K562 (cell line): ENCODE measurements around the gene KCNMB1. TPM values are rescaled to one million over a fixed set of nuclear protein-coding genes. Genes with fewer than 3 reads are reported as not detected.

Source experiments
- ATAC-seq: fragments of 200-7000 bp; cut with Tn5 transposase; 3 replicates; pipeline ENCODE4 v1.9.1; 2020; ENCODE audit warnings: moderate library complexity
- BruUV-seq: library from RNA; stranded (reverse); fragments of 400-500 nt; replicated peaks from 2 replicates; lab custom pipeline; 2021; lab: Mats Ljungman, UMichigan
- CTCF ChIA-PET: fragments of 300-600 bp; formaldehyde crosslinking; extraction: SDS; loops from one replicate; lab custom pipeline; 2021; ENCODE audit warnings: low intra/inter-chr PET ratio; lab: Yijun Ruan, JAX
- POLR2A ChIA-PET: fragments of 300-600, 350-650 bp; sonication (Branson Sonifier 250); formaldehyde crosslinking; extraction: SDS; loops from one replicate; lab custom pipeline; 2021; ENCODE audit warnings: antibody characterized with exemption, inconsistent platforms; lab: Yijun Ruan, JAX
- DNase-seq, 4 experiments: peaks; one replicate each; pipeline versions ENCODE4 v3.0.0 to v3.0.0-alpha.2; 2011 to 2018; ENCODE audit warnings: low spot score in 3 of 4, mixed read lengths in 3 of 4; ENCODE audit errors: extremely low read depth in 1 of 4
- FAIRE-seq: peaks from 2 replicates; lab custom pipeline; 2011; peaks lifted over from hg19 to GRCh38; lab: Jason Lieb, UNC
- H2AFZ ChIP-seq: 2 replicates; pipeline ENCODE4 v1.6.0; 2011; ENCODE audit warnings: low read depth, low read length, control low read depth, inconsistent platforms
- H3K27ac ChIP-seq: fragments of 200-600 bp; 3 replicates; pipeline ENCODE4 v1.8.0; 2011; ENCODE audit warnings: low read depth, mild to moderate bottlenecking, control low read depth, inconsistent platforms, low read length, moderate library complexity, mixed read lengths; ENCODE audit errors: extremely low read depth
- H3K27me3 ChIP-seq, 2 experiments: fragments of 300-600 bp in 1 of 2; 2 replicates in 1 of 2; 3 replicates in 1 of 2; pipeline versions ENCODE4 v1.6.0 to v1.8.0; 2011; ENCODE audit warnings: inconsistent platforms in 2 of 2, low read length in 2 of 2, mild to moderate bottlenecking in 1 of 2, mixed read lengths in 1 of 2, moderate library complexity in 1 of 2; ENCODE audit not compliant: control insufficient read depth in 2 of 2, insufficient read depth in 2 of 2
- H3K36me3 ChIP-seq: fragments of 300-600 bp; 3 replicates; pipeline ENCODE4 v1.8.0; 2011; ENCODE audit warnings: mild to moderate bottlenecking, low read length, inconsistent platforms; ENCODE audit not compliant: control insufficient read depth, insufficient read depth
- H3K4me1 ChIP-seq, 2 experiments: fragments of 200-600 bp in 1 of 2; replicated peaks in 1 of 2; 2 replicates in 1 of 2; 3 replicates in 1 of 2; pipeline versions ENCODE4 v1.5.1 to v1.8.0; 2011; ENCODE audit warnings: inconsistent platforms in 2 of 2, low read length in 2 of 2, mild to moderate bottlenecking in 1 of 2, mixed read lengths in 1 of 2, moderate library complexity in 1 of 2; ENCODE audit not compliant: control insufficient read depth in 2 of 2, insufficient read depth in 2 of 2
- H3K4me2 ChIP-seq: 2 replicates; pipeline ENCODE4 v1.6.1; 2011; ENCODE audit warnings: low read length, control low read depth, inconsistent platforms, mixed read lengths; ENCODE audit not compliant: insufficient read depth
- H3K4me3 ChIP-seq: fragments of 200-600 bp; sonication (generic), shearing (Covaris generic); 2 replicates; pipeline ENCODE4 v1.5.1; 2016; ENCODE audit warnings: control low read depth, inconsistent platforms
- H3K79me2 ChIP-seq: fragments of 200-600 bp; 3 replicates; pipeline ENCODE4 v1.8.0; 2011; ENCODE audit warnings: low read length, inconsistent platforms; ENCODE audit not compliant: control insufficient read depth, insufficient read depth
- H3K9ac ChIP-seq, 2 experiments: 2 replicates each; pipeline versions ENCODE4 v1.6.0 to v1.6.1; 2011; ENCODE audit warnings: low read depth in 2 of 2, low read length in 2 of 2, control low read depth in 1 of 2, inconsistent platforms in 1 of 2, mild to moderate bottlenecking in 1 of 2, mixed read lengths in 1 of 2; ENCODE audit not compliant: insufficient read depth in 1 of 2
- H3K9me1 ChIP-seq: one replicate; pipeline ENCODE4 v1.6.0; 2011; ENCODE audit warnings: inconsistent platforms, mild to moderate bottlenecking, low read length, moderate library complexity; ENCODE audit not compliant: control insufficient read depth, insufficient read depth
- H3K9me3 ChIP-seq: replicated peaks from 2 replicates; pipeline ENCODE4 v1.5.1; 2011; ENCODE audit warnings: low read depth, low read length, inconsistent platforms; ENCODE audit not compliant: control insufficient read depth, insufficient read depth
- H4K20me1 ChIP-seq: replicated peaks from 2 replicates; pipeline ENCODE4 v1.6.1; 2011; ENCODE audit warnings: low read length, inconsistent platforms, mixed read lengths; ENCODE audit not compliant: control insufficient read depth, insufficient read depth
- CCAR2 ChIP-seq: fragments of 200-400 bp; formaldehyde crosslinking; IDR thresholded peaks from 2 replicates; pipeline ENCODE4 v1.6.1; 2017; ENCODE audit warnings: mild to moderate bottlenecking, low read depth, low read length
- CEBPB ChIP-seq: fragments of 450-650 bp; IDR thresholded peaks from 2 replicates; pipeline ENCODE4 v1.6.1; 2016; ENCODE audit warnings: missing genetic modification characterization, missing compliant biosample characterization
- CTCFL ChIP-seq: IDR thresholded peaks from 2 replicates; pipeline ENCODE4 v1.6.1; 2011; ENCODE audit warnings: borderline replicate concordance, low read depth, mild to moderate bottlenecking, moderate library complexity, low read length; ENCODE audit not compliant: insufficient read depth, poor library complexity, severe bottlenecking
- ELK1 ChIP-seq: sonication (generic); formaldehyde crosslinking; IDR thresholded peaks from 2 replicates; pipeline ENCODE4 v1.8.1; 2022; ENCODE audit warnings: missing genetic modification reagents
- ETS1 ChIP-seq: conservative IDR thresholded peaks from 2 replicates; pipeline ENCODE4 v1.6.1; 2011; ENCODE audit warnings: low read depth, mild to moderate bottlenecking, low read length; ENCODE audit not compliant: control insufficient read depth
- FUS ChIP-seq: fragments of 200-400 bp; formaldehyde crosslinking; optimal IDR thresholded peaks from 2 replicates; pipeline ENCODE3; 2017; ENCODE audit warnings: low read depth, low read length
- HCFC1 ChIP-seq: IDR thresholded peaks from 2 replicates; pipeline ENCODE4 v1.6.1; 2012; ENCODE audit warnings: low read depth, low read length, improper control_type of control experiment
- HDAC1 ChIP-seq, 2 experiments: fragments of 450-650 bp; IDR thresholded peaks; 2 replicates each; pipeline ENCODE4 v1.6.1; 2016 to 2017; ENCODE audit warnings: inconsistent platforms in 1 of 2, mild to moderate bottlenecking in 1 of 2, moderate library complexity in 1 of 2
- HNRNPH1 ChIP-seq: fragments of 200-400 bp; formaldehyde crosslinking; optimal IDR thresholded peaks from 2 replicates; pipeline ENCODE3; 2017; ENCODE audit warnings: low read depth, mild to moderate bottlenecking, low read length, moderate library complexity
- KAT8 ChIP-seq: fragments of 450-650 bp; IDR thresholded peaks from 2 replicates; pipeline ENCODE4 v1.6.1; 2016; ENCODE audit warnings: low read depth, mild to moderate bottlenecking
- MCM7 ChIP-seq, 2 experiments: fragments of 450-650 bp; IDR thresholded peaks; 2 replicates each; pipeline ENCODE4 v1.6.1; 2016 to 2018
- MEF2A ChIP-seq: IDR thresholded peaks from 2 replicates; pipeline ENCODE4 v1.6.1; 2011; ENCODE audit warnings: low read depth, mild to moderate bottlenecking, low read length, moderate library complexity; ENCODE audit not compliant: control insufficient read depth
- MIER1 ChIP-seq: fragments of 450-650 bp; IDR thresholded peaks from 2 replicates; pipeline ENCODE4 v1.6.1; 2016; ENCODE audit warnings: antibody characterized with exemption, mild to moderate bottlenecking, low read depth
- NCOA1 ChIP-seq: fragments of 450-650 bp; IDR thresholded peaks from 2 replicates; pipeline ENCODE4 v1.6.1; 2016; ENCODE audit warnings: low read depth
- NFRKB ChIP-seq: fragments of 450-650 bp; IDR thresholded peaks from 2 replicates; pipeline ENCODE4 v1.6.1; 2016; ENCODE audit warnings: low read depth
- RBM15 ChIP-seq: fragments of 200-400 bp; formaldehyde crosslinking; IDR thresholded peaks from 2 replicates; pipeline ENCODE4 v1.6.1; 2018; ENCODE audit warnings: mild to moderate bottlenecking, low read length, moderate library complexity; ENCODE audit not compliant: insufficient read depth
- SOX6 ChIP-seq: fragments of 450-650 bp; IDR thresholded peaks from 2 replicates; pipeline ENCODE4 v1.6.1; 2014; ENCODE audit warnings: mild to moderate bottlenecking
- TCF7L2 ChIP-seq: fragments of 150-350 bp; IDR thresholded peaks from 2 replicates; pipeline ENCODE4 v1.6.1; 2016; ENCODE audit warnings: low read depth, mild to moderate bottlenecking, low read length, moderate library complexity
- U2AF1 ChIP-seq: fragments of 200-400 bp; formaldehyde crosslinking; optimal IDR thresholded peaks from 2 replicates; pipeline ENCODE3; 2017; ENCODE audit warnings: mild to moderate bottlenecking, low read depth, low read length, moderate library complexity
- ZFP1 ChIP-seq: fragments of 450-650 bp; formaldehyde crosslinking; IDR thresholded peaks from 2 replicates; pipeline ENCODE4 v1.4.0; 2020; ENCODE audit warnings: mild to moderate bottlenecking, mixed read lengths
- ZNF507 ChIP-seq: conservative IDR thresholded peaks from 2 replicates; pipeline ENCODE4 v1.6.1; 2017; ENCODE audit warnings: missing genetic modification characterization, missing compliant biosample characterization
- WGBS: fragments of 100-300 bp; shearing (Covaris generic); methylation state at CpG from one replicate; pipeline ENCODE4 v1.1.6; 2016; ENCODE audit warnings: low coverage, mixed read lengths; ENCODE audit not compliant: insufficient coverage; ENCODE audit errors: missing lambda C conversion rate; 5-methylcytosine and 5-hydroxymethylcytosine counted together
- in situ Hi-C: fragments of 300-500 bp; cut with MboI; formaldehyde crosslinking; loops from 4 replicates; pipeline ENCODE4 v1.15.0; 2018; ENCODE audit warnings: inconsistent platforms, mixed read lengths
- intact Hi-C: fragments of 100-400 bp; cut with micrococcal nuclease; formaldehyde crosslinking; loops from 2 replicates; pipeline ENCODE4 v1.14.2; 2022
- polyA plus RNA-seq, 8 experiments: library from polyadenylated mRNA; depleted of rRNA in 4 of 8; stranded (reverse) in 5 of 8; unstranded in 3 of 8; fragments of >200 nt; fragmentation: Nextera tagmentation in 2 of 8; fragmentation: Illumina TruSeq in 1 of 8; extraction: Ambion mirVana in 2 of 8; extraction: Trizol in 1 of 8; gene quantifications; 2 replicates each; pipeline versions ENCODE4 v1.2.1 to v1.2.3, GENCODE V29; 2011 to 2014; ENCODE audit warnings: inconsistent platforms in 1 of 8, missing spikeins in 1 of 8
- total RNA-seq, 7 experiments: library from RNA; depleted of rRNA in 6 of 7; stranded (reverse); fragments of >200 nt in 6 of 7; fragmentation: Illumina TruSeq in 2 of 7; extraction: Trizol in 2 of 7; gene quantifications; 2 replicates each; pipeline versions ENCODE4 v1.2.1 to v1.2.3, GENCODE V29; 2011 to 2021; ENCODE audit warnings: low replicate concordance in 1 of 7

The KCNMB1 gene
- total and polyA plus RNA-seq, 9 of the 15 experiments (the other 6 are each of a cell fraction or from before 2014, with no cell fraction given), result not detected

GRCh38 chr5:170383227-170383626 lies 5.9 kb downstream of the KCNMB1 start (continued):
- TF ChIP-seq ELK1 (CRISPR knock-in tag), result no peak
- TF ChIP-seq U2AF1, result no peak
- no peak for TF ChIP-seq ETS1
- no peak for TF ChIP-seq NFRKB
- TF ChIP-seq CEBPB, result no peak
- TF ChIP-seq, all 486 proteins: peak for 0

GRCh38 chr5:170382790-170383189 lies 6.4 kb downstream of the KCNMB1 start:
- CTCF ChIA-PET, result no interaction called here
- DNase-seq, result no peak
- Histone ChIP-seq H3K9me1 (no peaks in the 10 kb centered on the region), H2AFZ (no peak overlapping the region), H3K79me2 (no peaks in the 10 kb centered on the region), H3K9me3 (no peaks in the 10 kb centered on the region), H3K4me3 (no peak overlapping the region), H4K20me1 (peaks cover 3% of the 10 kb centered on the region; the same call in 1 of the 2 replicates), H3K27ac (no peak overlapping the region), H3K27me3 (peaks cover 16 to 64% of the 10 kb centered on the region in 2 experiments; a peak in 4 of 5 replicates), H3K4me2 (no peak overlapping the region), H3K4me1 (no peaks in the 10 kb centered on the region), H3K36me3 (no peaks in the 10 kb centered on the region), H3K9ac (no peak overlapping the region)
- ATAC-seq, result no peak
- in situ Hi-C loops, result no loop called here
- FAIRE-seq, result no peak
- no peak for TF ChIP-seq MEF2A
- no peak for TF ChIP-seq TCF7L2
- TF ChIP-seq HDAC1 (IDR thresholded peaks at IDR 0.05), result no peak
- TF ChIP-seq HNRNPH1, result no peak
- no peak for TF ChIP-seq MIER1
- TF ChIP-seq ZNF507 (tag), result no peak
- TF ChIP-seq RBM15, result no peak
- no peak for TF ChIP-seq HCFC1
- TF ChIP-seq CCAR2, result no peak
- TF ChIP-seq MCM7 (IDR thresholded peaks at IDR 0.05), result no peak
- no peak for TF ChIP-seq CTCFL
- TF ChIP-seq KAT8, result no peak
- no peak for TF ChIP-seq SOX6
- TF ChIP-seq ZFP1 (CRISPR knock-in tag), result no peak
- no peak for TF ChIP-seq FUS
- no peak for TF ChIP-seq NCOA1
- intact Hi-C loops, result no loop called here
- BruUV-seq, result no TSS peak
- 8% methylated on average over 2 of the region's 2 CpGs for WGBS
- POLR2A ChIA-PET, result no interaction called here
